MM.1S (cell line): ENCODE data around the gene NCAM2.

Experiments used
- EZH2 ChIP-seq: fragments of 300-600 bp; sonication (generic); optimal IDR thresholded peaks from 2 replicates; pipeline ENCODE3; 2017; ENCODE audit warnings: low read depth, mild to moderate bottlenecking, antibody characterized with exemption, low read length, mixed read lengths
- EZH2phosphoT487 ChIP-seq: fragments of 300-600 bp; sonication (generic); IDR thresholded peaks from 2 replicates; pipeline ENCODE4 v1.6.1; 2018; ENCODE audit warnings: antibody characterized with exemption, low read length
- TF ChIP-seq, protein P1 (sequence below): fragments of 300-600 bp; sonication (generic); IDR thresholded peaks from 2 replicates; pipeline ENCODE4 v1.5.1; 2016; ENCODE audit warnings: antibody characterized with exemption, low read length, mixed read lengths

DNA sequence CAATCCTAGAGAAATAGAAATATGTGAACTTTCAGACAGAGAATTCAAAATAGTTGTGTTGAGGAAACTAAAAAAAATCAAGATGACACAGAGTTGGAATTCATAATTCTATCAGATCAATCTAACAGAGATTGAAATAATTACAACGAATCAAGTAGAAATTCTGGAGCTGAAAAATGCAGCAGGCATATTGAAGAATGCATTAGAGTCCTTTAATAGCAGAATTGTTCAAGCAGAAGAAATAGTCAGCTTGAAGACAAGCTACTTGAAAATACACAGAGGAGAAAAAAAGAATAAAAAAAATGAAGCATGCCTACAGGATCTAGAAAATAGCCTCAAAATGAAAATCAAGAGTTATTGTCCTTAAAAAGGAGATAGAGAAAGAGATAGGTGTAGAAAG lies 347.1 kb downstream of the NCAM2 start:
- TF ChIP-seq EZH2phosphoT487: no peak
- TF ChIP-seq, protein P1, sequence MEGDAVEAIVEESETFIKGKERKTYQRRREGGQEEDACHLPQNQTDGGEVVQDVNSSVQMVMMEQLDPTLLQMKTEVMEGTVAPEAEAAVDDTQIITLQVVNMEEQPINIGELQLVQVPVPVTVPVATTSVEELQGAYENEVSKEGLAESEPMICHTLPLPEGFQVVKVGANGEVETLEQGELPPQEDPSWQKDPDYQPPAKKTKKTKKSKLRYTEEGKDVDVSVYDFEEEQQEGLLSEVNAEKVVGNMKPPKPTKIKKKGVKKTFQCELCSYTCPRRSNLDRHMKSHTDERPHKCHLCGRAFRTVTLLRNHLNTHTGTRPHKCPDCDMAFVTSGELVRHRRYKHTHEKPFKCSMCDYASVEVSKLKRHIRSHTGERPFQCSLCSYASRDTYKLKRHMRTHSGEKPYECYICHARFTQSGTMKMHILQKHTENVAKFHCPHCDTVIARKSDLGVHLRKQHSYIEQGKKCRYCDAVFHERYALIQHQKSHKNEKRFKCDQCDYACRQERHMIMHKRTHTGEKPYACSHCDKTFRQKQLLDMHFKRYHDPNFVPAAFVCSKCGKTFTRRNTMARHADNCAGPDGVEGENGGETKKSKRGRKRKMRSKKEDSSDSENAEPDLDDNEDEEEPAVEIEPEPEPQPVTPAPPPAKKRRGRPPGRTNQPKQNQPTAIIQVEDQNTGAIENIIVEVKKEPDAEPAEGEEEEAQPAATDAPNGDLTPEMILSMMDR: no peak
- no peak for TF ChIP-seq EZH2
